ENCODE measurements around the gene LGSN. TPM values are rescaled to one million over a fixed set of nuclear protein-coding genes. Genes with fewer than 3 reads are reported as not detected.
"Not testable (repeated sequence)": the region's sequence is repeated elsewhere in the genome, so short reads cannot be mapped to it uniquely, and the experiment has no call there.

LGSN gene
- total RNA-seq, 1 donor from 2014 or later = not detected

GRCh38 chr6:63306420-63306819 lies 13.4 kb downstream of the LGSN start:
- DNase-seq (ENCODE audit: low spot score) = no peak

- no peak for DNase-seq (ENCODE audit: low spot score)
Observed at GRCh38 chr6:63305277-63305676, 14.5 kb downstream of the LGSN start.

GRCh38 chr6:63303476-63303875 lies 16.3 kb downstream of the LGSN start:
- no peak for DNase-seq (ENCODE audit: low spot score)

- DNase-seq (ENCODE audit: low spot score) = no peak
Observed at GRCh38 chr6:63299667-63300066, 20.1 kb downstream of the LGSN start.

GRCh38 chr6:63295553-63296194 lies 24.1 kb downstream of the LGSN start:
- no peak for DNase-seq (ENCODE audit: low spot score)

GRCh38 chr6:63290492-63291058 lies 29.2 kb downstream of the LGSN start:
- DNase-seq (ENCODE audit: low spot score) = no peak

GRCh38 chr6:63289269-63289872 lies 30.4 kb downstream of the LGSN start:
- DNase-seq (ENCODE audit: low spot score) = no peak

- DNase-seq (ENCODE audit: low spot score) = no peak
Observed at GRCh38 chr6:63280639-63281180, 39.1 kb downstream of the LGSN start.

GRCh38 chr6:63278916-63279315 lies 40.9 kb downstream of the LGSN start:
- DNase-seq (ENCODE audit: low spot score) = no peak

- DNase-seq (ENCODE audit: low spot score) = no peak
Observed at GRCh38 chr6:63275953-63276352, 43.8 kb downstream of the LGSN start.

GRCh38 chr6:63274795-63275430 lies 44.9 kb downstream of the LGSN start:
- DNase-seq (ENCODE audit: low spot score) = not testable (repeated sequence)

GRCh38 chr6:63272397-63272796 lies 47.4 kb downstream of the LGSN start:
- DNase-seq (ENCODE audit: low spot score) = no peak

- no peak for DNase-seq (ENCODE audit: low spot score)
Observed at GRCh38 chr6:63269470-63269869, 50.3 kb downstream of the LGSN start.

GRCh38 chr6:63268574-63268973 lies 51.2 kb downstream of the LGSN start:
- DNase-seq (ENCODE audit: low spot score) = no peak

GRCh38 chr6:63267828-63268227 lies 52.0 kb downstream of the LGSN start:
- DNase-seq (ENCODE audit: low spot score) = no peak

GRCh38 chr6:63267046-63267445 lies 52.7 kb downstream of the LGSN start:
- no peak for DNase-seq (ENCODE audit: low spot score)

GRCh38 chr6:63263444-63263843 lies 56.3 kb downstream of the LGSN start:
- DNase-seq (ENCODE audit: low spot score) = no peak

- DNase-seq (ENCODE audit: low spot score) = no peak
Observed at GRCh38 chr6:63261820-63262219, 58.0 kb downstream of the LGSN start.

GRCh38 chr6:63259153-63259552 lies 60.6 kb downstream of the LGSN start:
- DNase-seq (ENCODE audit: low spot score) = no peak

- no peak for DNase-seq (ENCODE audit: low spot score)
Observed at GRCh38 chr6:63249875-63250482, 69.8 kb downstream of the LGSN start.

- DNase-seq (ENCODE audit: low spot score) = no peak
Observed at GRCh38 chr6:63246581-63246980, 73.2 kb downstream of the LGSN start.

GRCh38 chr6:63245909-63246308 lies 73.9 kb downstream of the LGSN start:
- DNase-seq (ENCODE audit: low spot score) = no peak

All from mesenteric fat pad (tissue), 1 donor.